Coronary artery (tissue), 2 donors: ENCODE measurements around the gene MAGI1.

ENCODE experiments used
- DNase-seq: peaks from one replicate; pipeline ENCODE4 v3.0.0-alpha.2; 2017; ENCODE audit warnings: low spot score
- H3K27ac ChIP-seq, 2 donors: fragments of 200-600 bp; sonication (generic); one replicate each; pipeline ENCODE4 v1.5.1; 2016 to 2019
- H3K4me3 ChIP-seq: fragments of 200-600 bp; sonication (generic); 2 replicates; pipeline ENCODE4 v1.5.1; 2016; ENCODE audit warnings: mild to moderate bottlenecking, moderate library complexity
- CTCF ChIP-seq: fragments of 200-600 bp; sonication (generic); IDR thresholded peaks from one replicate; pipeline ENCODE4 v1.5.1; 2019; ENCODE audit warnings: antibody characterized with exemption

Gene MAGI1

GRCh38 chr3:65604863-65605526 is 433.7 kb downstream of the MAGI1 start:
- no peak for DNase-seq
- Histone ChIP-seq H3K4me3 (no peak overlapping the region), H3K27ac (no peak overlapping the region)
- TF ChIP-seq CTCF: no peak

- no peak for TF ChIP-seq CTCF
- no peak for DNase-seq
- Histone ChIP-seq H3K27ac (no peak overlapping the region), H3K4me3 (no peak overlapping the region)
These were observed 435.1 kb downstream of the MAGI1 start for GRCh38 chr3:65603631-65604030.

- DNase-seq: no peak
- no peak overlapping the region for H3K4me3 ChIP-seq
- no peak for TF ChIP-seq CTCF
- H3K27ac ChIP-seq: no peak overlapping the region
These were observed 437.8 kb downstream of the MAGI1 start for GRCh38 chr3:65600888-65601287.

GRCh38 chr3:65597952-65598413 is 440.7 kb downstream of the MAGI1 start:
- no peak for DNase-seq

GRCh38 chr3:65597226-65597951 is 441.3 kb downstream of the MAGI1 start:
- no peak for TF ChIP-seq CTCF
- DNase-seq: no peak
- Histone ChIP-seq H3K4me3 (peak overlapping the region; percentile 64), H3K27ac (no peak overlapping the region)

More at GRCh38 chr3:65597952-65598413, 440.7 kb downstream of the MAGI1 start:
- no peak overlapping the region for H3K27ac ChIP-seq
- no peak for TF ChIP-seq CTCF
- peak overlapping the region; percentile 64 for H3K4me3 ChIP-seq

GRCh38 chr3:65596571-65597225 is 442.0 kb downstream of the MAGI1 start:
- no peak overlapping the region for H3K27ac ChIP-seq
- TF ChIP-seq CTCF: no peak
- H3K4me3 ChIP-seq: peak overlapping the region; percentile 64
- no peak for DNase-seq
